Trophoblast cell (in vitro differentiated cells and primary cell): ENCODE data around the gene TBC1D2.

Experiments used
- DNase-seq, 2 donors: peaks; one replicate each; pipeline ENCODE4 v3.0.0-alpha.2; 2016
- H2AFZ ChIP-seq: 2 replicates; pipeline ENCODE4 v1.6.1; 2013; ENCODE audit warnings: low read length, moderate library complexity, mild to moderate bottlenecking; ENCODE audit not compliant: insufficient read depth, poor library complexity
- H2AK5ac ChIP-seq: 2 replicates; pipeline ENCODE4 v1.6.1; 2013; ENCODE audit warnings: mild to moderate bottlenecking, low read length
- H2BK120ac ChIP-seq: 2 replicates; pipeline ENCODE4 v1.6.1; 2013; ENCODE audit warnings: low read length, mild to moderate bottlenecking, moderate library complexity; ENCODE audit not compliant: insufficient read depth, poor library complexity
- H2BK12ac ChIP-seq: 2 replicates; pipeline ENCODE4 v1.6.1; 2013; ENCODE audit warnings: mild to moderate bottlenecking, low read length, moderate library complexity
- H2BK5ac ChIP-seq: 2 replicates; pipeline ENCODE4 v1.6.1; 2013; ENCODE audit warnings: low read length, low read depth, moderate library complexity, mild to moderate bottlenecking; ENCODE audit not compliant: poor library complexity
- H3K14ac ChIP-seq: 2 replicates; pipeline ENCODE4 v1.6.1; 2013; ENCODE audit warnings: mild to moderate bottlenecking, low read length
- H3K18ac ChIP-seq: 2 replicates; pipeline ENCODE4 v1.6.1; 2013; ENCODE audit warnings: mild to moderate bottlenecking, low read length
- H3K23ac ChIP-seq: 2 replicates; pipeline ENCODE4 v1.6.1; 2013; ENCODE audit warnings: low read length
- H3K27ac ChIP-seq: 2 replicates; pipeline ENCODE4 v1.5.1; 2013; ENCODE audit warnings: low read depth, mild to moderate bottlenecking, inconsistent platforms, low read length, moderate library complexity
- H3K27me3 ChIP-seq: 2 replicates; pipeline ENCODE4 v1.6.1; 2013; ENCODE audit warnings: inconsistent platforms, mild to moderate bottlenecking, low read length, moderate library complexity; ENCODE audit not compliant: insufficient read depth
- H3K36me3 ChIP-seq, 2 experiments: 1 replicate in 1 of 2; 2 replicates in 1 of 2; pipeline ENCODE4 v1.6.1; 2013; ENCODE audit warnings: low read length in 2 of 2, mild to moderate bottlenecking in 2 of 2, moderate library complexity in 1 of 2; ENCODE audit not compliant: insufficient read depth in 2 of 2, control insufficient read depth in 1 of 2
- H3K4ac ChIP-seq: 2 replicates; pipeline ENCODE4 v1.6.1; 2013; ENCODE audit warnings: low read depth, mild to moderate bottlenecking, low read length, moderate library complexity
- H3K4me1 ChIP-seq, 2 experiments: 1 replicate in 1 of 2; 2 replicates in 1 of 2; pipeline ENCODE4 v1.6.1; 2013; ENCODE audit warnings: low read length in 2 of 2, mild to moderate bottlenecking in 2 of 2, moderate library complexity in 1 of 2; ENCODE audit not compliant: insufficient read depth in 2 of 2, control insufficient read depth in 1 of 2
- H3K4me2 ChIP-seq: 2 replicates; pipeline ENCODE4 v1.6.1; 2013; ENCODE audit warnings: inconsistent platforms, mild to moderate bottlenecking, low read length, moderate library complexity
- H3K4me3 ChIP-seq: 2 replicates; pipeline ENCODE4 v1.5.1; 2013; ENCODE audit warnings: mild to moderate bottlenecking, low read depth, low read length, inconsistent platforms
- H3K79me1 ChIP-seq: one replicate; pipeline ENCODE4 v1.6.1; 2013; ENCODE audit warnings: low read length
- H3K79me2 ChIP-seq: 2 replicates; pipeline ENCODE4 v1.6.1; 2013; ENCODE audit warnings: low read length, mild to moderate bottlenecking; ENCODE audit not compliant: control insufficient read depth, insufficient read depth, poor library complexity
- H3K9ac ChIP-seq: 2 replicates; pipeline ENCODE4 v1.6.1; 2013; ENCODE audit warnings: mild to moderate bottlenecking, low read length
- H3K9me3 ChIP-seq: 2 replicates; pipeline ENCODE4 v1.6.1; 2013; ENCODE audit warnings: low read depth, mild to moderate bottlenecking, control low read depth, inconsistent platforms, low read length; ENCODE audit not compliant: insufficient read depth
- H4K12ac ChIP-seq: 2 replicates; pipeline ENCODE4 v1.6.1; 2013; ENCODE audit warnings: low read depth, mild to moderate bottlenecking, low read length, moderate library complexity
- H4K8ac ChIP-seq: 2 replicates; pipeline ENCODE4 v1.6.1; 2013; ENCODE audit warnings: low read depth, mild to moderate bottlenecking, low read length, moderate library complexity
- H4K91ac ChIP-seq: one replicate; pipeline ENCODE4 v1.6.1; 2013; ENCODE audit warnings: low read depth, mild to moderate bottlenecking, low read length, moderate library complexity
- WGBS: extraction: QIAGEN DNeasy Blood & Tissue Kit; methylation state at CpG from one replicate; pipeline ENCODE4 v1.1.7; 2013; ENCODE audit warnings: missing lambda C conversion rate; ENCODE audit not compliant: insufficient read length, insufficient coverage; ENCODE audit errors: extremely low coverage; 5-methylcytosine and 5-hydroxymethylcytosine counted together

Gene TBC1D2

DNA sequence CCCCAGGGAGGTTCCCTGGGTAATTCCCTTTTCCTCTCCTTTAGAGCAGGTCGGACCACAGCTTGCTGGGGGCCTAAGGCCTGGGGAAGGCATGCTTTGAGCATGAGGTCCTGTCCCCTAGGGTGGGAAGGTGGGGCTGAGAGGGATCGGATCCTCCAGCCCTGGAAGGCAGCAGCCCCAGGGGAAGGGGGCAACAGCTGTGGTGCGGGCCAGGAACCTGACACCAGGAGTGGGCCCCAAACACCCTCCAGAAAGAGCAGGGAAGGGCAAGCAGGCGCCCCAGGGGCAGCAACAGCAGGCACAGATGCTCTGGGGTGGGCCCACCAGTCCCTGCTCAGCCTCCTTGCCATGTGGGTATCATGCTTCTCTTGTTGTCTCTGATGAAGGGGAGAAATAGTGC, 59.8 kb downstream of the TBC1D2 start:
- Histone ChIP-seq H3K27me3 (no peaks in the 10 kb centered on the region), H3K27ac (no peak overlapping the region), H4K91ac (peak overlapping the region; percentile 0), H2AK5ac (no peak overlapping the region), H3K79me2 (peaks cover 9% of the 10 kb centered on the region), H2BK12ac (no peak overlapping the region), H3K79me1 (peaks cover 19% of the 10 kb centered on the region), H3K9ac (no peak overlapping the region), H3K9me3 (no peaks in the 10 kb centered on the region), H3K4me2 (no peak overlapping the region), H3K4me3 (no peak overlapping the region), H4K12ac (no peak overlapping the region), H4K8ac (no peak overlapping the region), H3K18ac (no peak overlapping the region), H3K4me1 (peaks cover 13 to 26% of the 10 kb centered on the region in 2 experiments), H3K23ac (no peak overlapping the region), H3K36me3 (peaks cover 8 to 11% of the 10 kb centered on the region in 2 experiments), H3K4ac (no peak overlapping the region), H2BK5ac (no peak overlapping the region), H3K14ac (no peak overlapping the region), H2BK120ac (no peak overlapping the region), H2AFZ (no peak overlapping the region)
- WGBS = no CpG with 5 or more reads among the region's 4 CpGs
- DNase-seq = no peak

- H2BK5ac ChIP-seq = peak overlapping the region; percentile 44
- peaks cover 18 to 34% of the 10 kb centered on the region in 2 experiments for H3K4me1 ChIP-seq
- H2AFZ ChIP-seq = peak overlapping the region; percentile 84
- no peaks in the 10 kb centered on the region for H3K9me3 ChIP-seq
- H3K79me2 ChIP-seq = peaks cover 13% of the 10 kb centered on the region
- peak overlapping the region; percentile 87 for H3K18ac ChIP-seq
- peak overlapping the region; percentile 76 for H3K4me3 ChIP-seq
- peaks cover 23% of the 10 kb centered on the region for H3K79me1 ChIP-seq
- no peaks in the 10 kb centered on the region for H3K27me3 ChIP-seq
- H3K4ac ChIP-seq = no peak overlapping the region
- peak overlapping the region; percentile 67 for H4K91ac ChIP-seq
- peak overlapping the region; percentile 66 for H3K27ac ChIP-seq
- H3K36me3 ChIP-seq = peaks cover 0 to 1% of the 10 kb centered on the region in 2 experiments
- peak overlapping the region; percentile 34 for H4K12ac ChIP-seq
- peak overlapping the region; percentile 74 for H2BK120ac ChIP-seq
- H3K14ac ChIP-seq = no peak overlapping the region
- no CpG with 5 or more reads among the region's 8 CpGs for WGBS
- no peak overlapping the region for H4K8ac ChIP-seq
- H3K23ac ChIP-seq = no peak overlapping the region
- H2AK5ac ChIP-seq = no peak overlapping the region
- peak overlapping the region; percentile 84 for H3K4me2 ChIP-seq
- no peak for DNase-seq
- peak overlapping the region; percentile 78 for H2BK12ac ChIP-seq
- H3K9ac ChIP-seq = no peak overlapping the region
These were observed 62.0 kb downstream of the TBC1D2 start for GRCh38 chr9:98193336-98193944.

DNA sequence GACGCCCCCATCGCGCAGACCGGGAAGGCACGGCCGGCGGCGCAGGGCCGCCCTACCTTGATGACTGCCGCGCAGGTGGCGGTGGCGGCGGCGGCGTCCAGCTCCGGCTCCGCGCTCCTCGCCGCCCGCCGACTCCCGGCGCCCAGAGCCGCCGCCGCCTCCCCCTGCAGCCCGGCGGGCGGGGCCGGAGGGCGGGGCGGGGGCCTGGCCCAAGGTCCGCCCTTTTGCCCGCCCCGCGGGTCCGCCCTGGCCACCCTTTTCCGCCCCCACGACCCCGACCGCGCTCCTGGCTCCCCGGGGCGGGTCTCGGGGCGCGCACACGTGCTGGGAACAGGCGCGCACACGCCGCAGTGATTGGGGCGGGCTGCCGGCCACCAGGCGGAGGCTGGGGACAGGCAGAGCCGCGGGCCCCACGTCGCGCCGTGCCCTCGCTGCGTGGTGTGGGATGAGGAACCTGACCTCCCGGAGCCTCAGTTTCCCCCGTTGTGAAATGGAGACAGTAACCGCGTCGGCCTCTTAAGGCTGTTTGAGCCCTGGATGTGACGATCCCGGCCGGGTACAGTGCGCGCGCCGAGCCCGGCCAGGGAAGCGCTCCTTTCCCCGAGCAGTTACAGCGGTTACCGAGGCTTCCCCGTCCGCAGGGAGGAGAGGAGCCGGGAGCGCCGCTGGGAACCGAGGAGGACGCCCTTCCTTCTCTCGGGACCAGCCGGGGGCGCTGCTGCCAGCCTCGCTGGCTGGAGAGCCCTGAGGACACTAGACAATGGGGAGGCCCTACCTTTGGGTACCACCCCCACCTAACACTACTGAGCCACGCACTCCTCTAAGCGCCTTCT, 62.7 kb downstream of the TBC1D2 start, which contains the start of gene CORO2A:
Gene CORO2A, minus strand, starts transcription at position 135 of the 833 bp plus-strand sequence. CDS start 34,977 bp downstream, outside the sequence.
- Histone ChIP-seq H2BK12ac (peak within 1 kb of the TSS; percentile 78), H3K9ac (peak within 1 kb of the TSS; percentile 82), H3K23ac (no peak within 1 kb of the TSS), H2BK120ac (peak within 1 kb of the TSS; percentile 74), H3K36me3 (no peaks in the 10 kb centered on the region), H3K27me3 (no peaks in the 10 kb centered on the region), H3K4ac (peak within 1 kb of the TSS; percentile 86), H3K27ac (peak within 1 kb of the TSS; percentile 89), H4K91ac (peak within 1 kb of the TSS; percentile 78), H3K9me3 (no peaks in the 10 kb centered on the region), H3K4me3 (peak within 1 kb of the TSS; percentile 92), H3K14ac (peak within 1 kb of the TSS; percentile 75), H3K4me1 (peaks cover 23 to 39% of the 10 kb centered on the region in 2 experiments), H2BK5ac (peak within 1 kb of the TSS; percentile 82), H3K4me2 (peak within 1 kb of the TSS; percentile 84), H4K8ac (peak within 1 kb of the TSS; percentile 79), H3K79me2 (peaks cover 18% of the 10 kb centered on the region), H2AFZ (peak within 1 kb of the TSS; percentile 90), H4K12ac (peak within 1 kb of the TSS; percentile 80), H3K79me1 (peaks cover 25% of the 10 kb centered on the region), H2AK5ac (peak within 1 kb of the TSS; percentile 75), H3K18ac (peak within 1 kb of the TSS; percentile 90)
- peak; percentile 58 to 76 for DNase-seq
- no CpG with 5 or more reads among the region's 95 CpGs for WGBS

- Histone ChIP-seq H3K23ac (no peak overlapping the region), H3K9ac (peak overlapping the region; percentile 82), H3K4me1 (peaks cover 23 to 39% of the 10 kb centered on the region in 2 experiments), H3K27me3 (no peaks in the 10 kb centered on the region), H3K4me2 (peak overlapping the region; percentile 84), H2BK12ac (peak overlapping the region; percentile 67), H2BK5ac (peak overlapping the region; percentile 82), H3K4me3 (peak overlapping the region; percentile 92), H4K12ac (peak overlapping the region; percentile 80), H3K27ac (peak overlapping the region; percentile 89), H2AFZ (peak overlapping the region; percentile 90), H2BK120ac (peak overlapping the region; percentile 67), H3K18ac (peak overlapping the region; percentile 90), H3K36me3 (no peaks in the 10 kb centered on the region), H4K8ac (peak overlapping the region; percentile 73), H2AK5ac (peak overlapping the region; percentile 75), H3K79me1 (peaks cover 25% of the 10 kb centered on the region), H3K79me2 (peaks cover 18% of the 10 kb centered on the region), H3K9me3 (no peaks in the 10 kb centered on the region), H3K14ac (peak overlapping the region; percentile 74), H3K4ac (peak overlapping the region; percentile 86), H4K91ac (peak overlapping the region; percentile 78)
- no CpG with 5 or more reads among the region's 47 CpGs for WGBS
- DNase-seq = peak; percentile 31 to 49
These were observed 63.6 kb downstream of the TBC1D2 start for GRCh38 chr9:98191671-98192502.
